ENCODE results near the gene FHL1.
A peak's percentile ranks its signal among the peaks of the same experiment; 100 is the strongest.

The FHL1 gene

GRCh38 chrX:136259543-136259942, 112.2 kb downstream of the FHL1 start:
- TF ChIP-seq POLR2A (IDR thresholded peaks at IDR 0.05; ENCODE audit: extremely low read depth, insufficient read length) = no peak
- TF ChIP-seq CTCF (IDR thresholded peaks at IDR 0.05; ENCODE audit: low read depth, low read length) = no peak
- no peak for TF ChIP-seq MYC (IDR thresholded peaks at IDR 0.05; ENCODE audit: low read depth, low read length)
- TF ChIP-seq, protein P1, sequence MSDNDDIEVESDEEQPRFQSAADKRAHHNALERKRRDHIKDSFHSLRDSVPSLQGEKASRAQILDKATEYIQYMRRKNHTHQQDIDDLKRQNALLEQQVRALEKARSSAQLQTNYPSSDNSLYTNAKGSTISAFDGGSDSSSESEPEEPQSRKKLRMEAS (IDR thresholded peaks at IDR 0.05; ENCODE audit: low read depth, low read length) = no peak
- H3K4me3 ChIP-seq (ENCODE audit: low read depth, low read length) = no peak overlapping the region
- peak; percentile 53 for DNase-seq (ENCODE audit: low read depth)

DNA sequence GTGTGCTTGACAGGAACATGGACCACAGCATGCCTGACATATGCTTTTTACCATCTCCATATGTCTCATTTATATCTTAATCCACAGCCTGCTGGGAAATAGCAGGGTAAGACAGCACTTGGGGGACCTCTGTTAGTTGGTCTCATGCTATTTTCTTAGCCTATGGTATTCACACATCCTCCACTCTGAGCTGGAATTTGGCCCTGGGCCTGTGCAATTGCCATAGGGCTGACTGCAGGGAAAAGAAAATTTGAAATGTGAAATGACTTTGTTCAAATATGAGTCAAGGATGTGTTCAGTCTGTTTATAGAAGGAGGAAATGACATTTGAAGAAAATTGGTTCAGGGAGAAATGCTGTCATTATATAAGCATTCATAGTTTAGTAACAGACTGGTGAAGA, 113.4 kb downstream of the FHL1 start:
- H3K4me3 ChIP-seq (ENCODE audit: low read depth, low read length) = no peak overlapping the region
- no peak for TF ChIP-seq POLR2A (IDR thresholded peaks at IDR 0.05; ENCODE audit: extremely low read depth, insufficient read length)
- no peak for TF ChIP-seq CTCF (IDR thresholded peaks at IDR 0.05; ENCODE audit: low read depth, low read length)
- TF ChIP-seq, protein P1 (IDR thresholded peaks at IDR 0.05; ENCODE audit: low read depth, low read length) = no peak
- no peak for TF ChIP-seq MYC (IDR thresholded peaks at IDR 0.05; ENCODE audit: low read depth, low read length)
- DNase-seq (ENCODE audit: low read depth) = no peak
